NCI-H2171 treated with DMSO at 0.1 percent for 48 hours (cell line): Measurements from ENCODE around the gene PRKN.
"Not testable (repeated sequence)": the region's sequence is repeated elsewhere in the genome, so short reads cannot be mapped to it uniquely, and the experiment has no call there.

Source experiments
- DNase-seq: peaks from one replicate; lab custom pipeline; 2025; lab: John Stamatoyannopoulos, UW

PRKN gene

DNA sequence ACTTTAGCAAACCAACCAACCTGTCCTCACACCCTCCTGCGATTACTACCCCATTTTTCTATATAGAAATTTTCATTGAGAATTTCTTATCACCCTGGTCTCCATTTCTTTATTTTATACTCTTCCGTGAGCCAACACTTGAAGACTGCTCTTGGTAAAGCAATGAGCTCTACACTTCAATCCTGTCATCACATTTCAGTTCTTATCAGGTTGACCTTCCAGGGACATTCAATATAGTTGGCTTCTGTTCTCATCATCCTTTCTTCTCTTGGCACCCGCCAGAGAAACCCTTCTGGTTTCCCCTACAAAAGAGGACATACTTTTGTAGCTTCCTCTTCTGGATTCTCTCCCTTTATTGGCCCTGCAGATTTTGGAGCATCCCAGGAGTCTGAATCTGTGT is 279.3 kb downstream of the PRKN start:
- no peak for DNase-seq

DNA sequence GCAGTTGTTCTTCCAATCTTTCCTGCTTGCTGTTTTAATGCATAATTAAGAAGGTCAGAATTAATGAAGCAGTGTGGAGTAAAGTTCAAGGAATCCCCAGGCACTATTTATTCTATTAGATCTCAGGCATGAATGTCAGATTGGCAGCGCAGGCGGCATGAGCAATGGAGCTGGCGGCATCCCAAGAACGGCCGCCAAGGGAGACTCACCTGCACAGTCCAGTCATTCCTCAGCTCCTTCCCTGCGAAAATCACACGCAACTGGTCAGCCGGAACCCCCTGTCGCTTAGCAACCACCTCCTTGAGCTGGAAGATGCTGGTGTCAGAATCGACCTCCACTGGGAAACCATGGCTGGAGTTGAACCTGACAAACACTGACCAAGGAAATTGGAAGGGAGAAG is 284.5 kb downstream of the PRKN start:
- DNase-seq = no peak

DNA sequence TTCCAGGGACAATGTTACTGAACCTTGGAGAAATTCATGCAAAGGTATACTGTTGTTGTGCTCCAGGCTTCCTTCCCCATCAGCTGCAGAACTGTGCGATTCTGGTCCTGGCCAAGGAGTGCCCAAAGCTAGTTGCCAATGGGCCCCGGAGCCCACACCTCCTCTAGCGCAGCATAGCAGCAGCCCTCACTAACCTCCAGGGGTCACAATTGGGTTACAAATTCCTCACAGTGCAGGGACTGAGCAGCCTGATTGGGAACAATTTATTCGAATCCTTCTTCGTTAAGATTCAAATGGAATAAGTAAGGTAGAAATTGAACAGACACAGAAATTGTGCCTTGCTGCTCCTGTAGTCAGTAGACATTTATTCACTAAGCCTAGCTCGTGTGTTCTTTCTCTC is 284.9 kb downstream of the PRKN start:
- no peak for DNase-seq

DNA sequence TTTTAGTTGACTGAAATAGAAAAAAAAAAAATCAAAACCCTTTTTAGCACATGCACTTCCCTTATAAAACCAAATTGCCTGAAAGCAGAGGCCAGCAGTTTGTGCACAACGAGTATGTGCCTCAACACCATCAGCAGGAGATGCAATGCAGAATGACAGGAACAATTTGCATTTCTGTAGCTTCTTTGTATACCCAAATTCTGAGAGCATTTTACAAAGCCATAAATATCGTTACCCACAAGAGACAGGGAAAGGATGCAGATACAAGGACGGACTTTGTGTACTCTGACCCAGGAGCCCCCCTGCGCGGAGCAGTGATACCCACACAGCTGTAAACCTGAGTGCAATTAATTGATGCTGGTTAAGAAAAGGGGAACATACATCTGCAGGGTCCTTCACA is 285.6 kb downstream of the PRKN start:
- DNase-seq = no peak

DNA sequence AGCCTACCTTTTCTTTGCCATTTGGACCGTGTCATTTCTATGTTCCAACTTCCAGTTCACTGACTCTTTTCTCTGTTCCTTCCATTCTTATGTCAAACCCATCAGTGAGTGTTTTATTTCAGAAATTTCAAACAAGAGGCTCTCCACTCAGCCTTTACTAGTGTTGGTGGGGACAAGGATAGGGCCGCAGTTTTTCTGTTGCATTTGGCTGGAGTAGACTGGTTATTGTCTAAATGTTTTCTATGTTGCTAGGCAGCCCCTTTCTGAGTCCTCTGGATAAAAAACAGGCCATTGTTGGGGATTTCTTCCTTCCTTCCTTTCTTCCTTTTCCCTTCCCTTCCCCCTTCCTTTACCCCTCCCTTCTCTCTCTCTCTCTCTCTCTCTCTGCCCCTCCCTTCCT is 288.6 kb downstream of the PRKN start:
- no peak for DNase-seq

DNA sequence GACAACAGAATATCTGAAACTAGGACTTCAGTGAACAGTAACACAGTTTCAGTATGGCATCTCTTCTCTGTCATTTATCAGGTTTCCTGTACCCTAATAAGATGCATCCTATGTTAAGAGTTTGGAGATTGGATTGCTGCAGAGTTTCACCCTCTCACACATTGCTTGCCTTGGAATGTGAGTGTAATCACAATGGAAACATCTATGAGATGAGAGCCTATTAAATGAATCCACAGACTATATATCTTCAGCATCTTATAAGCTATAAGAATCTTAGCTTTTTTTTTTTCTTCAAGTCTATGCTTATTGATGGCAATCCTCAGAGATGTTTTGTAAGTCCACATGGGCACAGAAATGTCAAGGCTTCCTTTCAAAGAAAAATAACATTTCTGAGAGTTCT is 292.5 kb downstream of the PRKN start:
- no peak for DNase-seq

DNA sequence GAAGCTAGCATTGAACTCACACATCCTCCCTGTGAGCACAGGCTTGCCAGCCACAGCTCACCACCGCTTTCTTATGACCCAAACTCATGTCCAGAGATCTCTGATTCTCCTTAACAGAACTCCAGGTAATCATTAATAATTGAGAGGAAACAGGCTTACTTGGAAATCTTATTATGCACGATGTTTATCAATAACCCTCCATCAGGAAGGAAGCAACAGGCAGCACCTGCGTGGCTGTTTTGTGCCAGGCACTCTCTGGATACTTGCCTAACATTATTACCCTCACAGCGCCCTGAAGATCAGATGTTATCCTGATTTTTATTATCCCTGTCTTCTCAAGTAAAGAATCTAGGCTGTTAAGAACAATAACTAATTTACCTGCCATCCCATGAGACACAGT is 306.6 kb downstream of the PRKN start:
- DNase-seq = no peak

DNA sequence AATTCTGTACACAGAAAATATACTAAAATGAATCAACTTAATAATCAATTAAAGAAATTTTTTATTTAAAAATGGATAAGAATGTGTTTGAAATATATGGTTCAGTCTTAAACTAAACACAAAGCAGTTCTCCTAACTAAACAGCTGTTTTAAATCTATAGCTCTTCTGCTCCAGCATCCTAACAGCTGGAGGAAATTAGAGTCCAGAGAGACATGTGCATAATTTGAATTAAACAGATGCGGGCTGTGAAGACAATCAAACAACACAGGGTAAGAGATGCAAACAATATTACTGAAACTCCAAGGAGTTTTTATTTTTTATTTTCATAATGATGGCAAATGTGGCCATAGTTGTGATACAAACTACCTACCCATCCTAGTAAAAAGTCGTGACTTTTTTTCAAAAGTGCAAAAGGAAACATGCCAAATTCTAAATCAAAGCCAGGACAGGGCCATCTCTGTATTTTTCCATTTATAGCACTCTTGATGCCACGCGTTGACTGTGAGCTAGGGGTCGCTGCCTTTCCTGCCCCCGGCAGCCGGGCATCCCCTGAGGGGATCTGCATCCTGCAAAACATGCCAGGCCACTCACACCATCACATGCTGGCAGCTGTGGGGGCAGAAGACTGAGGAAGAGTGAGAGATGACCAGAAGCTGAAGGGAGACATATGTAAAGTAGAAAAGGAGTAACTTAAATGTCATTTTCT is 310.6 kb downstream of the PRKN start:
- no peak for DNase-seq

DNA sequence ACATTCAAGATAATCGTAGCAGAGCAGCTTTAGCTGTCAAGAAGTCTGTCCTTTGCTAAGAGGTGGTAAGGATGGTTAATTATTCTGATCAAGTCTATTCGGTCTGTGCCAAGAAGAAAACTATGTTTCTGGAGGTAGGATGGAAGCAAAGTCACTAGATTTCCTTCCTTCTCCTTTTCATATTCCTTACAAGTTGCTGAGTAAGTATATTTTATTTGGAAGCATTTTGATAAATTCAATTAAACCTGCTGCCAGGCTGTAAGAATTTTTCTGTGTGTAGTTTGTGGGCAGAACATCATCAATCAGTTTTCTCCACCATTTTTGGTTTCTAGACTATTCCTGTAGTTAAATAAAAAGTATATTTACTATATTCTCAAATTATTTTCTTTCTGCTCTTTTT is 311.3 kb downstream of the PRKN start:
- no peak for DNase-seq

DNA sequence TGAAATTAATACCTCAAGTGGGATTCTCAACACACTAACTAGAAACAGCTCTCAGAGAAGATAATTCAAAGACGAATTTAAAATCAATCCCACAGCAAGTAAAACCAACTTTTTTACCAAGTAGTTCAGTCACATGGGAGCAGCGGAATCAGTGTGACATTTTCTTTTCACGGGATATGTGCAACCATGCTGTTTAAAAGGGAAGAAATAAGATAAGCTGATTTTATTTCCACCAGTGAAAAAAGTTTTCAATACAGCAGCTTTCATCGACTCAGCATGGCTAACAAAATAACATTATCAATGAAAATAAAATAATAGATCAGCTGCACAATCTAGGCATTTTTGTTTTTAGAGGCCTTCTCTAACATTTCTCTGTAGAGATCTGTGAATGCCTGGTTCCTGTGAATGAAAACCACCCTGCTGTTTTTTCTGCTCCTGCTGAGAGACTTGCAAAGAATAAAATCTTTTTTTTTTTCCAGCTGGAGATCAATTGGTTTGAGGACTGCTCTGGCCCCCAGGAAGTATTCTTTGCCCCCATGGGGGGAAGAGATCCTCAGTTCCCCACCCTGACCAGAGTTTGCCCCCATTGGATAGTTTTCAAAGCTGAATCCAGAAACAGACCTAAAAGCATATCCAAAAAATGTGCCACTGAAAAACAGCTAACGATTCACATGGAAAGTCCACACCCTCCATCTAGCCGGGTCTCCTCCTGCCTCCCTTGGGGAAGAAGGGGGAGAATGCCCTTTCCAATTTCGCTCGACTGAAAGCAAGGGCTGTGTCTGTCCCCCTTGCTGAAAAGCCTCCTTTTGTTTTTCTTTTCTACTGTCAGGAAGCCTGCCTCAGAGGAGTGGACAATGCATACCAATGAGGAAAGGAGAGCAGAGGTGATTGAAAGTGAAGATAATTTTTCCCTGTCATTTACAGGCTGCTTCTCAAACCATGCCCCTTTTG is 317.6 kb downstream of the PRKN start:
- no peak for DNase-seq

DNA sequence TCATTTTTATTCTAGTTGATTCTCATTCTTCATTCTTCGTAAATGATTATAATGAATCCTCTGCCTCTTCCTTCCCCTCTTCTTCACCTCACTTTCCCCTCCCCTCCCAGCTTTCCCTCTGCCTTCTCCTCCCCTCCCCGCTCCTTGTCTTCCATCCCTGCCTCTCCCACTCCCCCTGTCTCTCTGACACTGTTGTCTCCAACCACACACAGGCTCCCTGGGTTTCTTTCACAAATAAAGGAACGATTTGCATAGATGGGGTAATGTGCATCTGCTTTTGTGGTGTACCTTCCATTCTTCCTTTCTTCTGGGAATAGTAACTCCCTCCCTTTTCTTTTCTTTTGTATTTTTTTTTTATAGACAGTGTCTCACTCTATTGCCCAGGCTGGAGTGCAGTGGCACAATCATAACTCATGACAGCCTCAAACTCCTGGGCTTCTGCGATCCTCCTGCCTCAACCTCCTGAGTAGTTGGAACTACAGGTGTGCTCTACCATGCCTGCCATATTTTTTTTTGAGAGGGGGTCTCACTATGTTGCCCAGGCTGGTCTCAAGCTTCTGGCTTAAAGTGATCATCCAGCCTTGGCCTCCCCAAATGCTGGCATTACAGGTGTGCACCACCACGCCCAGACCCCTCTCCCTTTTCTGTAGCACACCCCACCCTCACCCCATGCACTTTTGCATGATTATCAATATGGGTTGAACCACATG is 318.6 kb downstream of the PRKN start:
- DNase-seq = no peak

DNA sequence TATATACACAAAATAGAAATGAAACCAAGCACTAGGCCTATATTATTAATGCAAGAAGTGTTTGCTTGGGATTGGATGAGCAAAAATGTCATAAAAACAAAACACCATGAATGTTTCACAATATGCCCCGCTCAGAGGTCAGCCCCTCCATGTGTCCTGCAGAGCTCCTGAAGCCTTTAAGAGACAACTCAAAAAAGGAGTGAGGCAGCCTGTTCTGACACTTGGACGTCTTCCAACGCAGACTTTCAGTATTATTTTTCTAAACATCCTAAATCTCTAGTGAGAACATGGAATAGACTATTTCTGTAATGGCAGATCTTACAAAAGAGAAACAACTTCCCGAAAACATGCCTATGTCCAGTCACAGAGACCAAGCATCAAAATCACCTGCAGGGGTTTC is 322.6 kb downstream of the PRKN start:
- DNase-seq = no peak

DNA sequence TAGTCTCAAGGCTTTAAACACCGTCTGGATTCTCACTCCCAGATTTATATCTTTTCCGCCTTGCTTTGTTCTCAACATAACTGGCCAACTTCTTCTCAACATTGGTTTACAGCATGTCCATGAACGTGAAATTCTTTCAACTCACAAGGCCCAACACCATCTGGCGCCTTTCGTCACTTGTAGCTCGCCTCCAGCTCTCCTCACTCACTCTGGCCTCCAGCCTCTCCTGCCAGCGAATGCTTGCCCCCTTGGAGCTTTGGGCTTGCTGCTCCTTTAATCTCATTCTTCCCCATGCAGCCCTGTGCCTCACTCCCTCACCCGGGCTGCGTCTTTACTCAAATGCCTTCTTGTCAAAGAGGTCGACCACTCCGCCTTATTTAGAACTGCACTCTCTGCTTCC is 324.5 kb downstream of the PRKN start:
- DNase-seq = no peak

DNA sequence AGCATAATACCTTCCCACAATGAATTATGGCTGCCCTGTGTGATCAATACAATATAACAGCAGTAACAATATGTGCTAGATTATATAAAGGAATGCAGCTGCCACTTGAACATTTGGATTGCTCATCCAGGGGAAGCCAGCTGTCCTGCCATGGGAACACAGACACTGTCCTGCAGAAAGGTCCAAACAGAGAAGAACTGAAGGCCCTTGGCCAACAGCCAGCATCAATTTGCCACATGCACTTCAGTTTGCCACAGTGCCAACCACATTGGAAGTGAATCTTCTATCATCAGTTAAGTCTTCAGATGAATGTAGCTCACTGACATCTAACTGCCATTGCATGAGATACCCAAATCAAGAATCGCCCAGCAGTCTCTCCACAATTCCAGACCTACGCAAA is 332.4 kb downstream of the PRKN start:
- no peak for DNase-seq

DNA sequence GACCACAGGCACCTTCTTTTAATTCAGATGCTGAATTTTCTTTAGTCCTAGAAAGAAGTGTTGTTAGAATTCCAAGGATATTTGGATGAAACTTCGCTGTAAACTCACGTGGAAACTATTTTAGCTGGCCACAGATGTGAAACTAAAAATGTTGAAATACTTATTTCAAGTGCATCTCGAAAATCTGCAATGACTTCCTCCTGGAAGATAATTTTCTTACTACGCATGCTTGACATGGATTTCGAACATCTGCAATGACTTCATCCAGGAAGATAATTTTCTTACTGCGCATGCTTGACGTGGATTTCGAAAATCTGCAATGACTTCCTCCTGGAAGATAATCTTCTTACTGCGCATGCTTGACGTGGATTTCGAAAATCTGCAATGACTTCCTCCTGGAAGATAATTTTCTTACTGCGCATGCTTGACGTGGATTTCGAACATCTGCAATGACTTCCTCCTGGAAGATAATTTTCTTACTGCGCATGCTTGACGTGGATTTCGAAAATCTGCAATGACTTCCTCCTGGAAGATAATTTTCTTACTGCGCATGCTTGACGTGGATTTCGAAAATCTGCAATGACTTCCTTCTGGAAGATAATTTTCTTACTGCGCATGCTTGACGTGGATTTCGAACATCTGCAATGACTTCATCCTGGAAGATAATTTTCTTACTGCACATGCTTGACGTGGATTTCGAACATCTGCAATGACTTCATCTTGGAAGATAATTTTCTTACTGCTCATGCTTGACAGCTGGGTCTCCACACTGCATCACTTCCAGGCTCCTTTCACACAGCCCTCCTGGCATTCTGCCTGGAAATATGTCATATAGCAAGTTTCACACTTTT is 336.4 kb downstream of the PRKN start:
- not testable (repeated sequence) for DNase-seq

DNA sequence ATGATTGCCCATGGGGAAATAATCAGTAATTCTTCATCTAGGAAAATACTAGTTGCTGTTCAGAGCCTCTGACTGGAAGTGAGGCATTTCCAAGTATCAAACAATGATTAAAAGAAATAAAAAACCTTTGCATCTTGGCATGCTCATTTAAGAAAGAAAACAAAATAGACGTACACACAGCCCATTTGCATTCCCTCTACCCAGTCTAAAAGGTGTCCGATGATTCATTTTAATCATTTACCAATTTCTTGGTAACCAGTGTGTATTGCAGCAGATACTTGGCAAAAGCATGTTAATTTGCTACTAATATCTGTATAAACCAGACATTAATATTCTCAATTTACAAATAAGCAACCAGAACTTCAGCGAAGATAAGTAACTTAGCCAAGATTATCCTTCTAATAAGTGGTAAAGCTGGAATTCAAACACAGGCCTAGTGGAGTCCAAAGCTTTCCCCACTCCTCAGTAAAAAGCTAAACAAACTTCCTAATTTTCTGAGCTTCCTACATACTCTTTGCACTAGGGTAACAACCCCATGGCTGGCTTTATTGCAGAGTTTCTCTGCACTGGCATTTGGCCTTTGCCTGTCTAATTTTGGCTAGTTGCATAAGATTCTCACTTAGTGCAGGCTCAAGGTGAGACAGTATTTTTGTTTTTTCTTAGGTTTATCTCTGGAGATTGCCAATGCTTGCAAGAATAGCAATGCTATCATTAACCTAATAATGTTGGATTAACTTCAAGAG is 338.1 kb downstream of the PRKN start:
- DNase-seq = no peak

DNA sequence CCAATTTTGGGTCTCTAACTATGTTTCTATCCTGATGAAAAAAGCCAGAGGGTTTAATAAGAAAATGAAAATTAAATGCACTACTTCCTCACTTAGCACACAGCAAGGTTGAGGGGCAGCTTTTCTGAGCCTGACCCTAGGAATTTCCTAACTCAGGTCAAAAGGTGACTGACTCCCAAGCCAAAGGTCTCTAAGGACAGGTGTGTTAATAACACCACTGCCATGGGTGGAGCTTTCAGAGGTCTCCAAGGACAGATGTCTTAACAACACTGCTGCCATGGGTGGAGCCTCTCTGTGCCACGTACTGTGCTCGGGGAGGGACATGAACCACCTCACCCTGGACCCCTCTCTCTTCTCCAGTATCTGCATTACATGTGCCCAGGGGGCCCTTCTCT is 339.2 kb downstream of the PRKN start:
- DNase-seq = no peak

DNA sequence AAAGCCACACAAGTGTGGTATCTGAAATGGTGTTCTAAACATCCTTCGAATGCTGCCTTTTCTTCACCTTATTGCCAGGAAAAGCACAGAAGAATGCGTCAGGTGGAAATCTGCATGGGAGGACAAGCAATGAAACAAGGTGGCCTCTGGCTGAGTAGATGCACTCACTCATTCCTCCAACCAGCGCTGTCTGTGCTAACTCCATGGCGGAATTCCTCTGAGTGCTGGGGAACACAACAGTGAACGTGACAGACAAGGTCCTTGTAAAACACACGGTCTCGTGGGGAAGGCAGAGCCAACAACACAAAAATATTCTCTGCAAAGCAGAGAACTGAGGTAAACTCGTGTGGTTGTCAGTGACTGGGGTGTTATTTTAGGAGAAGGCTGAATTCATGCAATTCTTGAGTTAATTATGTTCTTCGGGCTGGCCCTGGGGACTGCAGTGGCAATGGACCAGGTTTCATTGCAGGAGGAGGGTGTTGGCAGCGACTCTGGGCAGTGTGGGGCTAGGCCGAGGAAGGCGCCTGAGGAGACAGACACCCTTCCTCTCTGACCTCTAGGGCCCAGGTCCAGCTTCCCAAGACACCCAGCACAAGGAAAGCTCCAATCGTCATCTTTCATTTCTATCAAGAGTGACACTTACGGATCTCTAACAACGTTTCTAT is 339.7 kb downstream of the PRKN start:
- no peak for DNase-seq

DNA sequence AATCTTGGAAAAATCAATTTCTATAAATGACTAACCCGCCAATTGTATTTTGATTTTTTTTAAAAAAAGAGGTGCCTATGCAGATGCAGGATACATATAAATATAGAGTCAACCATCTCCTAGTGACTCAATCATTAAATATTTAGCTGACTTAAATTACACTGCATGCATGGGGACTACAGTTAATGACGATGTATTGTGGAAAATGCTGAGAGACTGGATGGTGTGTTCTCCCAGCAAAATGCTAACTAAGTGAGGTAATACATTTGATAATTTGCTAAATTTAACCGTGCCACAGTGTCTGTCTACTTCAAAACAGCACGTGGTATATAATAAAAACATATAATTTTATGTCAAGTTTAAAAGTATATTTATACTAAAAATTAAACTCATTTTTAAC is 341.6 kb downstream of the PRKN start:
- no peak for DNase-seq

DNA sequence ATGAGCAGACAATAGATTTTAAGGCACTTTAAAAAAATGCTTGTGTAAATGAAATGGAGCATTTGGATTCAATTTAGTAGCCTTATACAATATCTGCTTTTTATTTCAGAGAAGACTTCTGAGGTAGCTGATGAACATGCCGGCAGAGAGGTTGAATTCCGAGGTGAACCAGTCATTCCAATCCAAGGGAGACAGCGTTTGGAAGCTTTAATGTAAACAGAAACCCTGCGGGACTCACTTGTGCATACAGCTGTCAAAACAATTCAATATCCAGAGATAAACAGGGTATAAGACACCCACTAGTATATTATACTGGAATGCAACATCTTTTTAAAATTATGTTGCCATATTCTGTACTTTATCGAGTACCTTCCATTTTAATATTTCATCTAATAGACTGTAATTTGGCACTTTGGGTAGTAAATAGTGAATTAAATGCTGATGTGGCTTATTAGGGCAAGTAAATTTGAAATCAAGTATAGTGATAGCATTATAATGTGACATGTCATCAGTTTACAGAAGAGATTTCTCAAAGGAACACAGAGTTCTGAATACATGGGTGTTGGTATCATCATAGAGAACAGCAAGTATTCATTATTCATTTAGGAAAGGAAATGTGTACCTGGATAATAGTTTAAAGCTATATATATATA is 347.7 kb downstream of the PRKN start:
- DNase-seq = no peak
